KMS-11 (cell line): ENCODE results near the gene PCDHA10.
"Not testable (repeated sequence)": the region's sequence is repeated elsewhere in the genome, so short reads cannot be mapped to it uniquely, and the experiment has no call there.

Source experiments
- H2AFZ ChIP-seq: fragments of 200-600 bp; sonication (generic); 2 replicates; pipeline ENCODE4 v1.6.1; 2016; ENCODE audit warnings: antibody characterized with exemption, mixed run types, low read depth
- H3K27ac ChIP-seq: fragments of 200-600 bp; sonication (generic); 2 replicates; pipeline ENCODE4 v1.6.1; 2016; ENCODE audit warnings: mild to moderate bottlenecking, mixed run types
- H3K27me3 ChIP-seq: fragments of 200-600 bp; sonication (generic); 2 replicates; pipeline ENCODE4 v1.6.1; 2017; ENCODE audit warnings: mild to moderate bottlenecking, low read depth, mixed run types, moderate library complexity; ENCODE audit not compliant: insufficient read depth
- H3K36me3 ChIP-seq: fragments of 200-600 bp; sonication (generic); 2 replicates; pipeline ENCODE4 v1.6.1; 2017; ENCODE audit warnings: mild to moderate bottlenecking, mixed run types; ENCODE audit not compliant: insufficient read depth
- H3K4me1 ChIP-seq: fragments of 200-600 bp; sonication (generic); 2 replicates; pipeline ENCODE4 v1.6.1; 2016; ENCODE audit warnings: mild to moderate bottlenecking, low read depth, mixed run types; ENCODE audit not compliant: poor library complexity, severe bottlenecking
- H3K4me2 ChIP-seq: fragments of 200-600 bp; sonication (generic); 2 replicates; pipeline ENCODE4 v1.7.0; 2016; ENCODE audit warnings: mild to moderate bottlenecking, mixed run types
- H3K4me3 ChIP-seq: fragments of 200-600 bp; sonication (generic); IDR thresholded peaks from 2 replicates; pipeline ENCODE4 v1.6.1; 2017; ENCODE audit warnings: low read depth, low read length, mixed read lengths; ENCODE audit not compliant: insufficient read depth
- H3K79me2 ChIP-seq: fragments of 200-600 bp; sonication (generic); 2 replicates; pipeline ENCODE4 v1.6.1; 2016; ENCODE audit warnings: low read depth, mixed run types; ENCODE audit not compliant: insufficient read depth
- H3K9ac ChIP-seq: fragments of 200-600 bp; sonication (generic); 2 replicates; pipeline ENCODE4 v1.6.1; 2016; ENCODE audit warnings: mild to moderate bottlenecking, mixed run types
- H4K20me1 ChIP-seq: fragments of 200-600 bp; sonication (generic); 2 replicates; pipeline ENCODE4 v1.6.1; 2016; ENCODE audit warnings: mild to moderate bottlenecking, mixed run types; ENCODE audit not compliant: insufficient read depth
- CTCF ChIP-seq: fragments of 200-600 bp; sonication (generic); conservative IDR thresholded peaks from 2 replicates; pipeline ENCODE4 v1.6.1; 2017; ENCODE audit warnings: low read depth, mild to moderate bottlenecking, antibody characterized with exemption, low read length, moderate library complexity, mixed read lengths

PCDHA10 gene

GRCh38 chr5:140869555-140869886 lies 13.8 kb downstream of the PCDHA10 start:
- no peak overlapping the region for H3K4me3 ChIP-seq
- H3K27me3 ChIP-seq = no peaks in the 10 kb centered on the region
- no peak overlapping the region for H2AFZ ChIP-seq
- no peak overlapping the region for H3K9ac ChIP-seq
- H3K4me2 ChIP-seq = no peak overlapping the region
- TF ChIP-seq CTCF = no peak
- no peaks in the 10 kb centered on the region for H4K20me1 ChIP-seq
- H3K79me2 ChIP-seq = no peaks in the 10 kb centered on the region
- H3K4me1 ChIP-seq = no peaks in the 10 kb centered on the region
- no peaks in the 10 kb centered on the region for H3K36me3 ChIP-seq
- H3K27ac ChIP-seq = no peak overlapping the region

GRCh38 chr5:140870221-140871201 lies 14.8 kb downstream of the PCDHA10 start:
- H4K20me1 ChIP-seq = no peaks in the 10 kb centered on the region
- H3K4me2 ChIP-seq = no peak overlapping the region
- no peaks in the 10 kb centered on the region for H3K27me3 ChIP-seq
- H3K27ac ChIP-seq = no peak overlapping the region
- H3K9ac ChIP-seq = no peak overlapping the region
- no peaks in the 10 kb centered on the region for H3K36me3 ChIP-seq
- no peak overlapping the region for H3K4me3 ChIP-seq
- TF ChIP-seq CTCF = no peak
- H3K79me2 ChIP-seq = no peaks in the 10 kb centered on the region
- no peak overlapping the region for H2AFZ ChIP-seq
- no peaks in the 10 kb centered on the region for H3K4me1 ChIP-seq

GRCh38 chr5:140875085-140876065 lies 19.7 kb downstream of the PCDHA10 start, which contains the start of gene PCDHA12:
Gene PCDHA12, plus strand, starts transcription at chr5:140875308. Its CDS starts 165 bp downstream, at chr5:140875473.
- no peak within 1 kb of the TSS for H3K27ac ChIP-seq

GRCh38 chr5:140876541-140877261 lies 21.0 kb downstream of the PCDHA10 start:
- H3K4me1 ChIP-seq, H2AFZ ChIP-seq, H3K36me3 ChIP-seq, H3K27me3 ChIP-seq, H4K20me1 ChIP-seq, H3K4me2 ChIP-seq, H3K27ac ChIP-seq, H3K4me3 ChIP-seq, H3K79me2 ChIP-seq, H3K9ac ChIP-seq: not testable (repeated sequence)

More at GRCh38 chr5:140875085-140876065, 19.7 kb downstream of the PCDHA10 start, which contains the start of gene PCDHA12:
- Histone ChIP-seq H3K4me2 (no peak within 1 kb of the TSS), H3K9ac (no peak within 1 kb of the TSS), H4K20me1 (no peaks in the 10 kb centered on the region), H3K79me2 (no peaks in the 10 kb centered on the region), H3K27me3 (no peaks in the 10 kb centered on the region), H3K36me3 (no peaks in the 10 kb centered on the region), H3K4me1 (no peaks in the 10 kb centered on the region), H3K4me3 (no peak within 1 kb of the TSS), H2AFZ (no peak within 1 kb of the TSS)
- no peak for TF ChIP-seq CTCF
